Caco-2 (cell line): ENCODE data around the gene HHEX. TPM values are rescaled to one million over a fixed set of nuclear protein-coding genes. Genes with fewer than 3 reads are reported as not detected.
"Not testable (repeated sequence)": the region's sequence is repeated elsewhere in the genome, so short reads cannot be mapped to it uniquely, and the experiment has no call there.

Experiments used
- BruUV-seq: library from RNA; stranded (reverse); fragments of 400-500 nt; replicated peaks from 2 replicates; lab custom pipeline; 2021; lab: Mats Ljungman, UMichigan
- CTCF ChIA-PET: fragments of 300-600 bp; sonication (Branson Sonifier 250); formaldehyde crosslinking; loops from one replicate; lab custom pipeline; 2022; ENCODE audit warnings: antibody characterized with exemption; lab: Charles Lee
- POLR2A ChIA-PET: fragments of 300-600 bp; sonication (Branson Sonifier 250); formaldehyde crosslinking; loops from one replicate; lab custom pipeline; 2022; ENCODE audit warnings: antibody characterized with exemption; lab: Charles Lee
- DNase-seq, 2 experiments: peaks; one replicate each; pipeline versions ENCODE4 v3.0.0 to v3.0.0-alpha.2; 2020 to 2022
- H3K27me3 ChIP-seq: replicated peaks from 2 replicates; pipeline ENCODE4 v1.6.0; 2011; ENCODE audit warnings: low read length; ENCODE audit not compliant: control insufficient read depth, insufficient read depth
- H3K36me3 ChIP-seq: 2 replicates; pipeline ENCODE4 v1.5.1; 2011; ENCODE audit warnings: low read length; ENCODE audit not compliant: control insufficient read depth, insufficient read depth
- H3K4me1 ChIP-seq: fragments of 250-450 bp; sonication (Bioruptor Pico); 2 replicates; pipeline ENCODE4 v1.5.1; 2020; ENCODE audit warnings: mild to moderate bottlenecking
- H3K4me3 ChIP-seq: 2 replicates; pipeline ENCODE4 v1.5.1; 2011; ENCODE audit warnings: low read depth, mild to moderate bottlenecking, control low read depth, low read length
- H3K9me3 ChIP-seq: fragments of 250-450 bp; sonication (Bioruptor Pico); 2 replicates; pipeline ENCODE4 v1.5.1; 2020; ENCODE audit warnings: mild to moderate bottlenecking, moderate library complexity
- H3K27ac Mint-ChIP-seq: one replicate; pipeline ENCODE4 v1.8.0; 2022; ENCODE audit warnings: mixed read lengths; ENCODE audit not compliant: unreplicated experiment
- H3K27me3 Mint-ChIP-seq: one replicate; pipeline ENCODE4 v1.8.0; 2022; ENCODE audit warnings: mixed read lengths; ENCODE audit not compliant: insufficient read depth, unreplicated experiment
- H3K36me3 Mint-ChIP-seq: one replicate; pipeline ENCODE4 v1.8.0; 2022; ENCODE audit warnings: mild to moderate bottlenecking, mixed read lengths; ENCODE audit not compliant: insufficient read depth, unreplicated experiment
- H3K4me1 Mint-ChIP-seq: one replicate; pipeline ENCODE4 v1.8.0; 2022; ENCODE audit warnings: low read depth, mixed read lengths; ENCODE audit not compliant: unreplicated experiment
- H3K4me3 Mint-ChIP-seq: one replicate; pipeline ENCODE4 v1.8.0; 2022; ENCODE audit warnings: mild to moderate bottlenecking, moderate library complexity, mixed read lengths; ENCODE audit not compliant: unreplicated experiment
- H3K9me3 Mint-ChIP-seq: one replicate; pipeline ENCODE4 v1.8.0; 2022; ENCODE audit warnings: mixed read lengths; ENCODE audit not compliant: unreplicated experiment
- intact Hi-C: fragments of 100-400 bp; cut with micrococcal nuclease; formaldehyde crosslinking; loops from one replicate; pipeline ENCODE4 v1.10.0; 2022; ENCODE audit not compliant: unreplicated experiment
- total RNA-seq: library from RNA; stranded (reverse); gene quantifications from 2 replicates; pipeline ENCODE4 v1.2.3, GENCODE V29; 2022
- TF ChIP-seq, protein P1 (sequence below), 2 experiments: fragments of 200-600 bp in 1 of 2; IDR thresholded peaks; 1 replicate in 1 of 2; 2 replicates in 1 of 2; pipeline versions ENCODE4 v1.5.1 to v1.8.0; 2011 to 2022; ENCODE audit warnings: antibody characterized with exemption in 1 of 2, control low read depth in 1 of 2, inconsistent platforms in 1 of 2, low read depth in 1 of 2, low read length in 1 of 2, mild to moderate bottlenecking in 1 of 2, moderate library complexity in 1 of 2; ENCODE audit not compliant: insufficient read depth in 1 of 2, severe bottlenecking in 1 of 2, unreplicated experiment in 1 of 2

HHEX gene
- total RNA-seq, 1 experiment from 2014 or later, result 6.7 TPM

DNA sequence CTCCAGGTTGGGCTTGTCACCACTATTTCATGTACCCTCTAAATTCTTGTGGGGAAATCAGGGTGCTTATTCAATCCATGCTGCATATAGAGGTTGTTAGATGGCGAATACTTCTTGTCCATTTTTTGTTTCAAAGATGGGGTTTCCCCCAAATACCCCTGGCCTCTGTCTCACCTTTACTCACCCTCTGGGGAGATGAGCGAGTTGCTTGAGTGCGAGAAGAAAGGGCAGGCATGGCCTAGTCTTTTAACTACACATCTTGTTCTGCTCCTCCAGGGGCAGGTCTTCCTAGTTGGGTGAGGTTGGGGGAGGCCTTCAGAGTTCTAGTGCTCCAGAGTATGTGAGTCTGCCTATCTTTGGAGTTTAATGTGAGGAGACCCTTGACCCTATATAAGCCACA, 46.2 kb downstream of the HHEX start:
- no peak overlapping the region for H3K27ac Mint-ChIP-seq
- TF ChIP-seq, protein P1, sequence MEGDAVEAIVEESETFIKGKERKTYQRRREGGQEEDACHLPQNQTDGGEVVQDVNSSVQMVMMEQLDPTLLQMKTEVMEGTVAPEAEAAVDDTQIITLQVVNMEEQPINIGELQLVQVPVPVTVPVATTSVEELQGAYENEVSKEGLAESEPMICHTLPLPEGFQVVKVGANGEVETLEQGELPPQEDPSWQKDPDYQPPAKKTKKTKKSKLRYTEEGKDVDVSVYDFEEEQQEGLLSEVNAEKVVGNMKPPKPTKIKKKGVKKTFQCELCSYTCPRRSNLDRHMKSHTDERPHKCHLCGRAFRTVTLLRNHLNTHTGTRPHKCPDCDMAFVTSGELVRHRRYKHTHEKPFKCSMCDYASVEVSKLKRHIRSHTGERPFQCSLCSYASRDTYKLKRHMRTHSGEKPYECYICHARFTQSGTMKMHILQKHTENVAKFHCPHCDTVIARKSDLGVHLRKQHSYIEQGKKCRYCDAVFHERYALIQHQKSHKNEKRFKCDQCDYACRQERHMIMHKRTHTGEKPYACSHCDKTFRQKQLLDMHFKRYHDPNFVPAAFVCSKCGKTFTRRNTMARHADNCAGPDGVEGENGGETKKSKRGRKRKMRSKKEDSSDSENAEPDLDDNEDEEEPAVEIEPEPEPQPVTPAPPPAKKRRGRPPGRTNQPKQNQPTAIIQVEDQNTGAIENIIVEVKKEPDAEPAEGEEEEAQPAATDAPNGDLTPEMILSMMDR (IDR thresholded peaks at IDR 0.05; ENCODE audit: insufficient read depth in 1 of 2, low read depth in 1 of 2, low read length in 1 of 2, severe bottlenecking in 1 of 2, unreplicated experiment in 1 of 2), result no peak
- Histone ChIP-seq H3K4me1 (no peaks in the 10 kb centered on the region), H3K4me3 (no peak overlapping the region), H3K36me3 (no peaks in the 10 kb centered on the region), H3K9me3 (no peaks in the 10 kb centered on the region), H3K27me3 (no peaks in the 10 kb centered on the region)
- POLR2A ChIA-PET, result no interaction called here
- BruUV-seq, result no TSS peak
- no peaks in the 10 kb centered on the region for H3K4me1 Mint-ChIP-seq
- no peaks in the 10 kb centered on the region for H3K36me3 Mint-ChIP-seq
- DNase-seq, result no peak
- CTCF ChIA-PET, result no interaction called here
- no peak overlapping the region for H3K4me3 Mint-ChIP-seq
- H3K9me3 Mint-ChIP-seq, result no peaks in the 10 kb centered on the region
- H3K27me3 Mint-ChIP-seq, result peaks cover 2% of the 10 kb centered on the region
- intact Hi-C loops, result no loop called here

DNA sequence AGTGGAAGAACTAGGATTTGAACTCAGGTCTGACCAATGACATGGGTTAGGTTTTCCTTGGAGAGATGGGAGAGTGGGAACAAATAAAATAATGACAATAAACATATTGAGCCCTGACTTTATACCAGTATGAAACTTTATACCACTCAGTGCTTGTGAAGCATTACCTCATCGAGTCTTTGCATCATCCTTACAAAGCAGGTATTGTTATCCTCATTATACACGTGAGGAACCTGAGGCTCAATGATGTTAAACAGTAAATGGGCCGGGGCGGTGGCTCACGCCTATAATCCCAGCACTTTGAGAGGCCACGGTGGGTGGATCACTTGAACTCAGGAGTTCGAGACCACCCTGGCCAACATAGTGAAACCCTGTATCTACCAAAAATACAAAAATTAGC, 47.7 kb downstream of the HHEX start:
- CTCF ChIA-PET, result no interaction called here
- H3K9me3 ChIP-seq, result no peaks in the 10 kb centered on the region
- no peak overlapping the region for H3K4me3 ChIP-seq
- H3K4me1 Mint-ChIP-seq, result no peaks in the 10 kb centered on the region
- H3K27ac Mint-ChIP-seq, result no peak overlapping the region
- DNase-seq, result no peak
- peaks cover 4% of the 10 kb centered on the region for H3K27me3 Mint-ChIP-seq
- intact Hi-C loops, result no loop called here
- H3K4me3 Mint-ChIP-seq, result no peak overlapping the region
- no peaks in the 10 kb centered on the region for H3K36me3 ChIP-seq
- H3K9me3 Mint-ChIP-seq, result no peaks in the 10 kb centered on the region
- H3K36me3 Mint-ChIP-seq, result no peaks in the 10 kb centered on the region
- H3K27me3 ChIP-seq, result no peaks in the 10 kb centered on the region
- no TSS peak for BruUV-seq
- POLR2A ChIA-PET, result no interaction called here
- TF ChIP-seq, protein P1 (IDR thresholded peaks at IDR 0.05; ENCODE audit: insufficient read depth in 1 of 2, low read depth in 1 of 2, low read length in 1 of 2, severe bottlenecking in 1 of 2, unreplicated experiment in 1 of 2), result no peak
- no peaks in the 10 kb centered on the region for H3K4me1 ChIP-seq

DNA sequence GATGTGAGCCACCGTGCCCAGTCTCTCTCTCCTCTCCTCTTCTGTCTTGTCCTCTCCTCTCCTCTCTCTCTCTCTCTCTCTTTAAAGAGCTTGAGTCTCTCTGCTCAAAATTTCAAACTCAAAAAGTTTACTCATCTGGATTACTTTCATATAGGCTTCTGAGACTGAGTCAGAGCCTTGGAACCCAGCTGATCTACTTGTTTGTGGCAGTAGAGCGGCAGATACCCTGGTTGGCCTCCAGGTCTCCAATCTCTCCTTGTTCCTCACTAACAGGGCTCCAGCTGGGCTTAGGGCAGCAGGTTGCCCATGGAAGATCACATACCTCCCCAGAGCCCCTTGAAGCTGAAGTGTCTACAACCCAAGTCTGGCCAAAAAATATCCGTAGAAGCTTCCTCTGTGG, 51.0 kb downstream of the HHEX start:
- Mint-ChIP-seq H3K9me3 (no peaks in the 10 kb centered on the region), H3K36me3 (no peaks in the 10 kb centered on the region), H3K4me3 (no peak overlapping the region), H3K27me3 (peaks cover 8% of the 10 kb centered on the region), H3K27ac (no peak overlapping the region), H3K4me1 (no peaks in the 10 kb centered on the region)
- TF ChIP-seq, protein P1 (IDR thresholded peaks at IDR 0.05; ENCODE audit: insufficient read depth in 1 of 2, low read depth in 1 of 2, low read length in 1 of 2, severe bottlenecking in 1 of 2, unreplicated experiment in 1 of 2), result no peak
- ChIA-PET POLR2A (no interaction called here), CTCF (no interaction called here)
- H3K36me3 ChIP-seq, result no peaks in the 10 kb centered on the region
- no peaks in the 10 kb centered on the region for H3K27me3 ChIP-seq
- no peaks in the 10 kb centered on the region for H3K4me1 ChIP-seq
- intact Hi-C loops, result no loop called here
- no peaks in the 10 kb centered on the region for H3K9me3 ChIP-seq
- BruUV-seq, result no TSS peak
- DNase-seq, result no peak
- H3K4me3 ChIP-seq, result no peak overlapping the region

DNA sequence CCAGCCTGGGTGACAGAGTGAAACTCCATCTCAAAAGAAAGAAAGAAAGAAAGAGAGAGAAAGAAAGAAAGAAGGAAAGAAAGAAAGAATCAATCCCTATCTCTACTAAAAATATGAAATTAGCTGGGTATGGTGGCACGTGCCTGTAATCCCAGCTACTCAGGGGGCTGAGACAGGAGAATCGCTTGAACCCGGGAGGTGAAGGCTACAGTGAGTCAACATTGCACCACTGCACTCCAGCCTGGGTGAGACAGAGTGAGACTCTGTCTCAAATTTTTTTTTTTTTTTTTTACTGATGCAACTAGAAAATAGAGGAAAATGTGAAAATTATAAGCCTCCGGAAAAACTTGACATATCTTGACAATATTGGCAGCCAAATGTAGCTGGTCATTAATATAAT, 52.0 kb downstream of the HHEX start:
- H3K4me3 Mint-ChIP-seq, intact Hi-C loops, CTCF ChIA-PET: not testable (repeated sequence)

More for the DNA sequence above, 52.0 kb downstream of the HHEX start:
- H3K4me3 ChIP-seq, H3K9me3 Mint-ChIP-seq, H3K4me1 ChIP-seq, H3K27me3 ChIP-seq, H3K36me3 ChIP-seq, H3K27ac Mint-ChIP-seq, H3K27me3 Mint-ChIP-seq, BruUV-seq, H3K4me1 Mint-ChIP-seq, DNase-seq, POLR2A ChIA-PET, H3K9me3 ChIP-seq, H3K36me3 Mint-ChIP-seq: not testable (repeated sequence)
